HCT116 (cell line): Measurements from ENCODE around the gene CYP3A5. TPM values are rescaled to one million over a fixed set of nuclear protein-coding genes. Genes with fewer than 3 reads are reported as not detected.

ENCODE experiments used
- ATAC-seq: fragments of 200-7000 bp; cut with Tn5 transposase; 2 replicates; pipeline ENCODE4 v1.9.1; 2020; ENCODE audit warnings: mild to moderate bottlenecking, moderate library complexity
- BruUV-seq: library from RNA; stranded (reverse); fragments of 400-500 nt; replicated peaks from 2 replicates; lab custom pipeline; 2021; lab: Mats Ljungman, UMichigan
- CTCF ChIA-PET: fragments of 300-600 bp; sonication (Branson Sonifier 250); formaldehyde crosslinking; loops from one replicate; lab custom pipeline; 2021; ENCODE audit warnings: antibody characterized with exemption; lab: Charles Lee
- POLR2A ChIA-PET: fragments of 300-600, 350-600 bp; sonication (Branson Sonifier 250); formaldehyde crosslinking; loops from one replicate; lab custom pipeline; 2021; ENCODE audit warnings: antibody characterized with exemption; lab: Charles Lee
- RAD21 ChIA-PET, 2 experiments: fragments of 300-600 bp; sonication (Branson Sonifier 250); formaldehyde crosslinking; loops; one replicate each; lab custom pipeline; 2023; ENCODE audit warnings: low total read pairs in 2 of 2; ENCODE audit not compliant: uncharacterized antibody in 2 of 2, unreplicated experiment in 2 of 2, low non-redundant PET in 1 of 2; lab: Charles Lee
- DNase-seq: peaks from one replicate; pipeline ENCODE4 v3.0.0-alpha.2; 2010; ENCODE audit warnings: low read depth, low spot score
- H2AFZ ChIP-seq: fragments of 200-600 bp; shearing (Covaris generic), sonication (generic); 2 replicates; pipeline ENCODE4 v1.6.1; 2017; ENCODE audit warnings: low read depth, mixed run types, mixed read lengths, antibody characterized with exemption, low read length; ENCODE audit not compliant: poor library complexity, severe bottlenecking
- H3K27ac ChIP-seq: 2 replicates; pipeline ENCODE4 v1.5.1; 2012; ENCODE audit warnings: low read depth, low read length
- H3K27me3 ChIP-seq: fragments of 200-600 bp; sonication (generic); 2 replicates; pipeline ENCODE4 v1.6.1; 2016; ENCODE audit warnings: mixed run types, low read length, mixed read lengths; ENCODE audit not compliant: insufficient read depth
- H3K36me3 ChIP-seq, 2 experiments: fragments of 200-500 bp in 1 of 2; fragments of 200-600 bp in 1 of 2; sonication (Bioruptor generic) in 1 of 2; sonication (generic) in 1 of 2; 2 replicates each; pipeline versions ENCODE4 v1.5.1 to v1.6.1; 2014 to 2016; ENCODE audit warnings: low read length in 2 of 2, inconsistent platforms in 1 of 2, mixed read lengths in 1 of 2, mixed run types in 1 of 2; ENCODE audit not compliant: insufficient read depth in 2 of 2, control insufficient read depth in 1 of 2
- H3K4me1 ChIP-seq, 2 experiments: fragments of 200-600 bp in 1 of 2; sonication (generic) in 1 of 2; 2 replicates each; pipeline versions ENCODE4 v1.5.1 to v1.6.1; 2012 to 2017; ENCODE audit warnings: low read length in 2 of 2, inconsistent platforms in 1 of 2, mild to moderate bottlenecking in 1 of 2, mixed read lengths in 1 of 2, mixed run types in 1 of 2, moderate library complexity in 1 of 2; ENCODE audit not compliant: insufficient read depth in 2 of 2, control insufficient read depth in 1 of 2
- H3K4me2 ChIP-seq: fragments of 200-600 bp; sonication (generic); 2 replicates; pipeline ENCODE4 v1.6.1; 2017; ENCODE audit warnings: mixed run types, low read length, mixed read lengths
- H3K4me3 ChIP-seq, 2 experiments: fragments of 200-600 bp in 1 of 2; sonication (generic) in 1 of 2; replicated peaks in 1 of 2; 2 replicates each; pipeline ENCODE4 v1.5.1; 2011 to 2016; ENCODE audit warnings: low read length in 2 of 2, control low read depth in 1 of 2, low read depth in 1 of 2, mild to moderate bottlenecking in 1 of 2, mixed read lengths in 1 of 2, mixed run types in 1 of 2
- H3K79me2 ChIP-seq: fragments of 200-600 bp; sonication (generic); 2 replicates; pipeline ENCODE4 v1.6.1; 2017; ENCODE audit warnings: mild to moderate bottlenecking, mixed run types, low read length, moderate library complexity, mixed read lengths; ENCODE audit not compliant: insufficient read depth
- H3K9ac ChIP-seq: fragments of 200-600 bp; sonication (generic); 2 replicates; pipeline ENCODE4 v1.6.1; 2016; ENCODE audit warnings: low read length, mixed read lengths
- H3K9me2 ChIP-seq: fragments of 200-600 bp; sonication (generic), shearing (Covaris generic); 2 replicates; pipeline ENCODE4 v1.6.1; 2017; ENCODE audit warnings: mixed run types, mild to moderate bottlenecking, moderate library complexity; ENCODE audit not compliant: insufficient read depth
- H3K9me3 ChIP-seq, 2 experiments: fragments of 200-500 bp in 1 of 2; fragments of 200-600 bp in 1 of 2; sonication (Bioruptor generic) in 1 of 2; sonication (generic) in 1 of 2; 2 replicates each; pipeline ENCODE4 v1.6.1; 2014 to 2017; ENCODE audit warnings: low read length in 2 of 2, mixed read lengths in 2 of 2, inconsistent platforms in 1 of 2, low read depth in 1 of 2, mild to moderate bottlenecking in 1 of 2, mixed run types in 1 of 2, moderate library complexity in 1 of 2; ENCODE audit not compliant: control insufficient read depth in 1 of 2, insufficient read depth in 1 of 2
- H4K20me1 ChIP-seq: fragments of 200-600 bp; sonication (generic), shearing (Covaris generic); 2 replicates; pipeline ENCODE4 v1.6.1; 2017; ENCODE audit warnings: mixed run types, mild to moderate bottlenecking, moderate library complexity; ENCODE audit not compliant: insufficient read depth
- JUND ChIP-seq: IDR thresholded peaks from 2 replicates; pipeline ENCODE4 v1.6.1; 2012
- TCF7L2 ChIP-seq: IDR thresholded peaks from 2 replicates; pipeline ENCODE4 v1.7.0; 2011; ENCODE audit warnings: borderline replicate concordance, inconsistent platforms; ENCODE audit not compliant: insufficient read depth, insufficient read length; ENCODE audit errors: extremely low read depth
- ZFX ChIP-seq: fragments of 450-650 bp; IDR thresholded peaks from 2 replicates; pipeline ENCODE4 v1.6.1; 2017
- ZNF274 ChIP-seq: fragments of 200-500 bp; sonication (Bioruptor generic); IDR thresholded peaks from 2 replicates; pipeline ENCODE4 v1.6.1; 2014; ENCODE audit warnings: mild to moderate bottlenecking, low read depth, low read length, inconsistent platforms
- intact Hi-C: fragments of 100-400 bp; cut with micrococcal nuclease; formaldehyde crosslinking; loops from 2 replicates; pipeline ENCODE4 v1.10.0; 2022
- total RNA-seq: library from RNA; stranded (reverse); gene quantifications from one replicate; pipeline ENCODE4 v1.2.1, GENCODE V29; 2021; ENCODE audit not compliant: unreplicated experiment
- TF ChIP-seq, protein P1 (sequence below), 3 experiments: fragments of 200-600 bp in 1 of 3; sonication (generic) in 1 of 3; IDR thresholded peaks in 2 of 3; conservative IDR thresholded peaks in 1 of 3; 2 replicates each; pipeline ENCODE4 v1.5.1; 2012 to 2017; ENCODE audit warnings: low read depth in 2 of 3, low read length in 2 of 3, antibody characterized with exemption in 1 of 3, borderline replicate concordance in 1 of 3, control low read depth in 1 of 3, mild to moderate bottlenecking in 1 of 3, mixed read lengths in 1 of 3, mixed run types in 1 of 3, moderate library complexity in 1 of 3; ENCODE audit not compliant: insufficient read depth in 1 of 3
- TF ChIP-seq, protein P2 (sequence below): IDR thresholded peaks from 2 replicates; pipeline ENCODE4 v1.6.1; 2012
- TF ChIP-seq, protein P3 (sequence below): IDR thresholded peaks from 2 replicates; pipeline ENCODE4 v1.6.1; 2011; ENCODE audit warnings: mild to moderate bottlenecking, low read length, moderate library complexity; ENCODE audit not compliant: insufficient replicate concordance; ENCODE audit errors: extremely low read depth
- TF ChIP-seq, protein P4 (sequence below): IDR thresholded peaks from 2 replicates; pipeline ENCODE4 v1.6.1; 2012; ENCODE audit warnings: low read depth

The CYP3A5 gene
- total RNA-seq, 1 experiment from 2014 or later, result 1.5 TPM

DNA sequence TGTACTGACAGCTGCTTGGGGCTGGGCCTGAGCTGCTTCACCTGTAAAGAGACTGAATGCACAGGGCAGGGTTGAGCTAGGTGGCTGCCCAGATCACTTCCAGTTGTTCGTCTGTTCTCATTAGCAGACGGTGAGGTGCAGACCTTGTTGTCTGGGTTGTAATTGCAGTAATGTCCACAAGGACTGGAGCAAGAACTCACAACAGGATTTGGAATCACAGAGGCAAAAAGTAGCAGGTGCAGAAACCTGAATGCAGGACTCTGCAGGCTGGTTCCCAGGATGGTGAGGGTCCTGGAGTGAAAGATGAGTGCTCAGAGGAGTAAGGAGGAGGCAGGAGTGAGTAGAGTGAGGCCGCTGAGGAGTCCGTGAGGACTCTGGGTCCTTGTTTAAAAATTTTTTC, 53.8 kb downstream of the CYP3A5 start:
- no peak for ATAC-seq
- CTCF ChIA-PET, result no interaction called here
- Histone ChIP-seq H3K9me2 (no peaks in the 10 kb centered on the region), H3K36me3 (peaks cover 45 to 60% of the 10 kb centered on the region in 2 experiments; a peak in 3 of 4 replicates), H2AFZ (no peak overlapping the region), H3K9me3 (no peaks in the 10 kb centered on the region), H3K27me3 (no peaks in the 10 kb centered on the region), H3K79me2 (peaks cover 22% of the 10 kb centered on the region), H3K4me2 (no peak overlapping the region), H3K4me3 (no peak overlapping the region), H3K27ac (no peak overlapping the region), H3K9ac (no peak overlapping the region), H4K20me1 (no peaks in the 10 kb centered on the region), H3K4me1 (no peaks in the 10 kb centered on the region)
- TF ChIP-seq, protein P1, sequence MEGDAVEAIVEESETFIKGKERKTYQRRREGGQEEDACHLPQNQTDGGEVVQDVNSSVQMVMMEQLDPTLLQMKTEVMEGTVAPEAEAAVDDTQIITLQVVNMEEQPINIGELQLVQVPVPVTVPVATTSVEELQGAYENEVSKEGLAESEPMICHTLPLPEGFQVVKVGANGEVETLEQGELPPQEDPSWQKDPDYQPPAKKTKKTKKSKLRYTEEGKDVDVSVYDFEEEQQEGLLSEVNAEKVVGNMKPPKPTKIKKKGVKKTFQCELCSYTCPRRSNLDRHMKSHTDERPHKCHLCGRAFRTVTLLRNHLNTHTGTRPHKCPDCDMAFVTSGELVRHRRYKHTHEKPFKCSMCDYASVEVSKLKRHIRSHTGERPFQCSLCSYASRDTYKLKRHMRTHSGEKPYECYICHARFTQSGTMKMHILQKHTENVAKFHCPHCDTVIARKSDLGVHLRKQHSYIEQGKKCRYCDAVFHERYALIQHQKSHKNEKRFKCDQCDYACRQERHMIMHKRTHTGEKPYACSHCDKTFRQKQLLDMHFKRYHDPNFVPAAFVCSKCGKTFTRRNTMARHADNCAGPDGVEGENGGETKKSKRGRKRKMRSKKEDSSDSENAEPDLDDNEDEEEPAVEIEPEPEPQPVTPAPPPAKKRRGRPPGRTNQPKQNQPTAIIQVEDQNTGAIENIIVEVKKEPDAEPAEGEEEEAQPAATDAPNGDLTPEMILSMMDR (IDR thresholded peaks at IDR 0.05 in 2 of 3, conservative IDR thresholded peaks at IDR 0.05 in 1 of 3; ENCODE audit: borderline replicate concordance in 1 of 3, insufficient read depth in 1 of 3, low read depth in 2 of 3, low read length in 2 of 3), result 0 out of 6 replicates have a peak, but pooled peaks of 2 of the 3 experiments have one; percentile 8 to 26
- TF ChIP-seq ZNF274 (no peak), ZFX (no peak), JUND (no peak), TCF7L2 (no peak)
- TF ChIP-seq, protein P2, sequence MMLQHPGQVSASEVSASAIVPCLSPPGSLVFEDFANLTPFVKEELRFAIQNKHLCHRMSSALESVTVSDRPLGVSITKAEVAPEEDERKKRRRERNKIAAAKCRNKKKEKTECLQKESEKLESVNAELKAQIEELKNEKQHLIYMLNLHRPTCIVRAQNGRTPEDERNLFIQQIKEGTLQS, result no peak
- TF ChIP-seq, protein P3, sequence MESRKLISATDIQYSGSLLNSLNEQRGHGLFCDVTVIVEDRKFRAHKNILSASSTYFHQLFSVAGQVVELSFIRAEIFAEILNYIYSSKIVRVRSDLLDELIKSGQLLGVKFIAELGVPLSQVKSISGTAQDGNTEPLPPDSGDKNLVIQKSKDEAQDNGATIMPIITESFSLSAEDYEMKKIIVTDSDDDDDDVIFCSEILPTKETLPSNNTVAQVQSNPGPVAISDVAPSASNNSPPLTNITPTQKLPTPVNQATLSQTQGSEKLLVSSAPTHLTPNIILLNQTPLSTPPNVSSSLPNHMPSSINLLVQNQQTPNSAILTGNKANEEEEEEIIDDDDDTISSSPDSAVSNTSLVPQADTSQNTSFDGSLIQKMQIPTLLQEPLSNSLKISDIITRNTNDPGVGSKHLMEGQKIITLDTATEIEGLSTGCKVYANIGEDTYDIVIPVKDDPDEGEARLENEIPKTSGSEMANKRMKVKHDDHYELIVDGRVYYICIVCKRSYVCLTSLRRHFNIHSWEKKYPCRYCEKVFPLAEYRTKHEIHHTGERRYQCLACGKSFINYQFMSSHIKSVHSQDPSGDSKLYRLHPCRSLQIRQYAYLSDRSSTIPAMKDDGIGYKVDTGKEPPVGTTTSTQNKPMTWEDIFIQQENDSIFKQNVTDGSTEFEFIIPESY, result no peak
- TF ChIP-seq, protein P4, sequence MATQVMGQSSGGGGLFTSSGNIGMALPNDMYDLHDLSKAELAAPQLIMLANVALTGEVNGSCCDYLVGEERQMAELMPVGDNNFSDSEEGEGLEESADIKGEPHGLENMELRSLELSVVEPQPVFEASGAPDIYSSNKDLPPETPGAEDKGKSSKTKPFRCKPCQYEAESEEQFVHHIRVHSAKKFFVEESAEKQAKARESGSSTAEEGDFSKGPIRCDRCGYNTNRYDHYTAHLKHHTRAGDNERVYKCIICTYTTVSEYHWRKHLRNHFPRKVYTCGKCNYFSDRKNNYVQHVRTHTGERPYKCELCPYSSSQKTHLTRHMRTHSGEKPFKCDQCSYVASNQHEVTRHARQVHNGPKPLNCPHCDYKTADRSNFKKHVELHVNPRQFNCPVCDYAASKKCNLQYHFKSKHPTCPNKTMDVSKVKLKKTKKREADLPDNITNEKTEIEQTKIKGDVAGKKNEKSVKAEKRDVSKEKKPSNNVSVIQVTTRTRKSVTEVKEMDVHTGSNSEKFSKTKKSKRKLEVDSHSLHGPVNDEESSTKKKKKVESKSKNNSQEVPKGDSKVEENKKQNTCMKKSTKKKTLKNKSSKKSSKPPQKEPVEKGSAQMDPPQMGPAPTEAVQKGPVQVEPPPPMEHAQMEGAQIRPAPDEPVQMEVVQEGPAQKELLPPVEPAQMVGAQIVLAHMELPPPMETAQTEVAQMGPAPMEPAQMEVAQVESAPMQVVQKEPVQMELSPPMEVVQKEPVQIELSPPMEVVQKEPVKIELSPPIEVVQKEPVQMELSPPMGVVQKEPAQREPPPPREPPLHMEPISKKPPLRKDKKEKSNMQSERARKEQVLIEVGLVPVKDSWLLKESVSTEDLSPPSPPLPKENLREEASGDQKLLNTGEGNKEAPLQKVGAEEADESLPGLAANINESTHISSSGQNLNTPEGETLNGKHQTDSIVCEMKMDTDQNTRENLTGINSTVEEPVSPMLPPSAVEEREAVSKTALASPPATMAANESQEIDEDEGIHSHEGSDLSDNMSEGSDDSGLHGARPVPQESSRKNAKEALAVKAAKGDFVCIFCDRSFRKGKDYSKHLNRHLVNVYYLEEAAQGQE, result no peak
- no TSS peak for BruUV-seq
- intact Hi-C loops, result no loop called here
- POLR2A ChIA-PET, result no interaction called here
- RAD21 ChIA-PET, result no interaction called here
- no peak for DNase-seq
